ENCODE results near the gene PLXNA2. TPM values are rescaled to one million over a fixed set of nuclear protein-coding genes. Genes with fewer than 3 reads are reported as not detected.

The PLXNA2 gene
- total RNA-seq, 1 experiment from 2014 or later, result 0.89 TPM

DNA sequence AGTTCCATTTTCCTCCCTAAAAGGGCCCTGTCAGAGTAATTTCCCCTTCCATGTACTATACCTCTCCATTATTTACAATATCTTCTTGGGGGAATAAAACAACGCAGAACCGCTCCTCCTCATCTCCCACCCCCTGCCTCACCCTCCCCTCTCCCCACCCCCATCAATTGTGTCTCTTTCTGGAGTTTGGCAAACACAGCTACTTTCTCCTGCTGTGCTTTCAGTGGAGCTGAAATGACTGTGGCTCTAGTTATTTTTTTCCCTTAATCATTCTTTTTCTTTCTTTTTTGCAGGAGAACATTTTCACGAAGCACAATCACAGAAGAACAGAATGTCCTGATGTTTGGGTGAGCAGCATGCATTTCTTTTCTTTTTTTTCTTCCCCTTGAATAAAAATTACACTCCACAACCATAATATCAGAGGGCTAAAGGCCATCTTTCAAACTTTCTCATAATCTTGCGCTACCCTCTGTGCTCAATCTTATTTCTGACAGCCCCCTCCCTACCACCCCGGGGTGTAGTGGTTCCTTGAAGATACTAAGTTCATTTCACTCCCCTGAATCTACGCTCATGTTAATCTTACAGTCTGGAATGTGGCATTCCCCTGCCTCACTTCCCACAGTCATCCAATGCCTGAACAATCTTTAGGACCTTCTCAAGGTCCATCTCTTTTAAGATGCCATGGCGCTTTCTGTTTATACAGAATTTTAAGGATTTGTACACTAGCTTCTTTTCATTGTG is 8.8 kb upstream of the PLXNA2 start:
- intact Hi-C loops (cut with micrococcal nuclease), result no loop called here
- BruUV-seq (replicated peaks), result no TSS peak
- no peaks in the 10 kb centered on the region for H4K20me1 ChIP-seq (ENCODE audit: insufficient read depth)
- H3K9me2 ChIP-seq (ENCODE audit: insufficient read depth), result no peaks in the 10 kb centered on the region
- RAD21 ChIA-PET (ENCODE audit: low non-redundant PET in 1 of 2, low total read pairs in 2 of 2, uncharacterized antibody in 2 of 2, unreplicated experiment in 2 of 2), result no interaction called here
- H3K4me3 ChIP-seq (replicated peaks in 1 of 2; ENCODE audit: low read depth in 1 of 2, low read length in 2 of 2), result no peak overlapping the region
- H3K4me2 ChIP-seq (ENCODE audit: low read length), result no peak overlapping the region
- ATAC-seq (no peak), DNase-seq (ENCODE audit: low read depth, low spot score) (no peak)
- no peak overlapping the region for H2AFZ ChIP-seq (ENCODE audit: low read depth, low read length, poor library complexity, severe bottlenecking)
- H3K27ac ChIP-seq (ENCODE audit: low read depth, low read length), result no peak overlapping the region
- CTCF ChIA-PET, result interaction anchor here (0.7 kb wide), 2 partner anchors 55 to 231 kb away, joined by 3 read pairs; no protein-coding TSS in a partner anchor
- peaks cover 83% of the 10 kb centered on the region for H3K27me3 ChIP-seq (ENCODE audit: insufficient read depth, low read length)
- H3K9ac ChIP-seq (ENCODE audit: low read length), result no peak overlapping the region
- no peaks in the 10 kb centered on the region for H3K79me2 ChIP-seq (ENCODE audit: insufficient read depth, low read length)
- POLR2A ChIA-PET, result no interaction called here
- no peak for TF ChIP-seq SIN3A (IDR thresholded peaks at IDR 0.05; ENCODE audit: low read depth)
- TF ChIP-seq, protein P1, sequence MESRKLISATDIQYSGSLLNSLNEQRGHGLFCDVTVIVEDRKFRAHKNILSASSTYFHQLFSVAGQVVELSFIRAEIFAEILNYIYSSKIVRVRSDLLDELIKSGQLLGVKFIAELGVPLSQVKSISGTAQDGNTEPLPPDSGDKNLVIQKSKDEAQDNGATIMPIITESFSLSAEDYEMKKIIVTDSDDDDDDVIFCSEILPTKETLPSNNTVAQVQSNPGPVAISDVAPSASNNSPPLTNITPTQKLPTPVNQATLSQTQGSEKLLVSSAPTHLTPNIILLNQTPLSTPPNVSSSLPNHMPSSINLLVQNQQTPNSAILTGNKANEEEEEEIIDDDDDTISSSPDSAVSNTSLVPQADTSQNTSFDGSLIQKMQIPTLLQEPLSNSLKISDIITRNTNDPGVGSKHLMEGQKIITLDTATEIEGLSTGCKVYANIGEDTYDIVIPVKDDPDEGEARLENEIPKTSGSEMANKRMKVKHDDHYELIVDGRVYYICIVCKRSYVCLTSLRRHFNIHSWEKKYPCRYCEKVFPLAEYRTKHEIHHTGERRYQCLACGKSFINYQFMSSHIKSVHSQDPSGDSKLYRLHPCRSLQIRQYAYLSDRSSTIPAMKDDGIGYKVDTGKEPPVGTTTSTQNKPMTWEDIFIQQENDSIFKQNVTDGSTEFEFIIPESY (IDR thresholded peaks at IDR 0.05; ENCODE audit: extremely low read depth, insufficient replicate concordance, low read length), result no peak
- no peak for TF ChIP-seq JUND (IDR thresholded peaks at IDR 0.05)
- TF ChIP-seq ZFX (IDR thresholded peaks at IDR 0.05), result no peak
- no peak for TF ChIP-seq POLR2AphosphoS5 (IDR thresholded peaks at IDR 0.05; ENCODE audit: low read depth, low read length)
- no peak for TF ChIP-seq EZH2phosphoT487 (IDR thresholded peaks at IDR 0.05; ENCODE audit: borderline replicate concordance)
- TF ChIP-seq, protein P2, sequence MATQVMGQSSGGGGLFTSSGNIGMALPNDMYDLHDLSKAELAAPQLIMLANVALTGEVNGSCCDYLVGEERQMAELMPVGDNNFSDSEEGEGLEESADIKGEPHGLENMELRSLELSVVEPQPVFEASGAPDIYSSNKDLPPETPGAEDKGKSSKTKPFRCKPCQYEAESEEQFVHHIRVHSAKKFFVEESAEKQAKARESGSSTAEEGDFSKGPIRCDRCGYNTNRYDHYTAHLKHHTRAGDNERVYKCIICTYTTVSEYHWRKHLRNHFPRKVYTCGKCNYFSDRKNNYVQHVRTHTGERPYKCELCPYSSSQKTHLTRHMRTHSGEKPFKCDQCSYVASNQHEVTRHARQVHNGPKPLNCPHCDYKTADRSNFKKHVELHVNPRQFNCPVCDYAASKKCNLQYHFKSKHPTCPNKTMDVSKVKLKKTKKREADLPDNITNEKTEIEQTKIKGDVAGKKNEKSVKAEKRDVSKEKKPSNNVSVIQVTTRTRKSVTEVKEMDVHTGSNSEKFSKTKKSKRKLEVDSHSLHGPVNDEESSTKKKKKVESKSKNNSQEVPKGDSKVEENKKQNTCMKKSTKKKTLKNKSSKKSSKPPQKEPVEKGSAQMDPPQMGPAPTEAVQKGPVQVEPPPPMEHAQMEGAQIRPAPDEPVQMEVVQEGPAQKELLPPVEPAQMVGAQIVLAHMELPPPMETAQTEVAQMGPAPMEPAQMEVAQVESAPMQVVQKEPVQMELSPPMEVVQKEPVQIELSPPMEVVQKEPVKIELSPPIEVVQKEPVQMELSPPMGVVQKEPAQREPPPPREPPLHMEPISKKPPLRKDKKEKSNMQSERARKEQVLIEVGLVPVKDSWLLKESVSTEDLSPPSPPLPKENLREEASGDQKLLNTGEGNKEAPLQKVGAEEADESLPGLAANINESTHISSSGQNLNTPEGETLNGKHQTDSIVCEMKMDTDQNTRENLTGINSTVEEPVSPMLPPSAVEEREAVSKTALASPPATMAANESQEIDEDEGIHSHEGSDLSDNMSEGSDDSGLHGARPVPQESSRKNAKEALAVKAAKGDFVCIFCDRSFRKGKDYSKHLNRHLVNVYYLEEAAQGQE (IDR thresholded peaks at IDR 0.05; ENCODE audit: low read depth), result no peak
- TF ChIP-seq CBX3 (IDR thresholded peaks at IDR 0.05; ENCODE audit: low read depth), result no peak
- TF ChIP-seq, protein P3, sequence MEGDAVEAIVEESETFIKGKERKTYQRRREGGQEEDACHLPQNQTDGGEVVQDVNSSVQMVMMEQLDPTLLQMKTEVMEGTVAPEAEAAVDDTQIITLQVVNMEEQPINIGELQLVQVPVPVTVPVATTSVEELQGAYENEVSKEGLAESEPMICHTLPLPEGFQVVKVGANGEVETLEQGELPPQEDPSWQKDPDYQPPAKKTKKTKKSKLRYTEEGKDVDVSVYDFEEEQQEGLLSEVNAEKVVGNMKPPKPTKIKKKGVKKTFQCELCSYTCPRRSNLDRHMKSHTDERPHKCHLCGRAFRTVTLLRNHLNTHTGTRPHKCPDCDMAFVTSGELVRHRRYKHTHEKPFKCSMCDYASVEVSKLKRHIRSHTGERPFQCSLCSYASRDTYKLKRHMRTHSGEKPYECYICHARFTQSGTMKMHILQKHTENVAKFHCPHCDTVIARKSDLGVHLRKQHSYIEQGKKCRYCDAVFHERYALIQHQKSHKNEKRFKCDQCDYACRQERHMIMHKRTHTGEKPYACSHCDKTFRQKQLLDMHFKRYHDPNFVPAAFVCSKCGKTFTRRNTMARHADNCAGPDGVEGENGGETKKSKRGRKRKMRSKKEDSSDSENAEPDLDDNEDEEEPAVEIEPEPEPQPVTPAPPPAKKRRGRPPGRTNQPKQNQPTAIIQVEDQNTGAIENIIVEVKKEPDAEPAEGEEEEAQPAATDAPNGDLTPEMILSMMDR (IDR thresholded peaks at IDR 0.05 in 2 of 3, conservative IDR thresholded peaks at IDR 0.05 in 1 of 3; ENCODE audit: borderline replicate concordance in 1 of 3, insufficient read depth in 1 of 3, low read depth in 2 of 3, low read length in 2 of 3), result no peak
- TF ChIP-seq, protein P4, sequence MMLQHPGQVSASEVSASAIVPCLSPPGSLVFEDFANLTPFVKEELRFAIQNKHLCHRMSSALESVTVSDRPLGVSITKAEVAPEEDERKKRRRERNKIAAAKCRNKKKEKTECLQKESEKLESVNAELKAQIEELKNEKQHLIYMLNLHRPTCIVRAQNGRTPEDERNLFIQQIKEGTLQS (IDR thresholded peaks at IDR 0.05), result no peak
- no peak for TF ChIP-seq YY1 (IDR thresholded peaks at IDR 0.05; ENCODE audit: extremely low read depth, insufficient replicate concordance, low read depth, low read length)
- TF ChIP-seq ZNF274 (IDR thresholded peaks at IDR 0.05; ENCODE audit: low read depth, low read length), result no peak
- TF ChIP-seq EGR1 (IDR thresholded peaks at IDR 0.05; ENCODE audit: low read depth), result no peak
- no peak for TF ChIP-seq POLR2A (IDR thresholded peaks at IDR 0.05; ENCODE audit: borderline replicate concordance, extremely low read depth, insufficient read depth, insufficient read length)
- no peak for TF ChIP-seq EZH2 (IDR thresholded peaks at IDR 0.05)
- TF ChIP-seq CEBPB (IDR thresholded peaks at IDR 0.05; ENCODE audit: low read depth), result no peak
- no peak for TF ChIP-seq FOSL1 (IDR thresholded peaks at IDR 0.05; ENCODE audit: low read depth)
- no peaks in the 10 kb centered on the region for H3K4me1 ChIP-seq (ENCODE audit: control insufficient read depth in 1 of 2, insufficient read depth in 2 of 2, low read length in 2 of 2)
- H3K9me3 ChIP-seq (ENCODE audit: control insufficient read depth in 1 of 2, insufficient read depth in 1 of 2, low read depth in 1 of 2, low read length in 2 of 2), result no peaks in the 10 kb centered on the region
- no peaks in the 10 kb centered on the region for H3K36me3 ChIP-seq (ENCODE audit: control insufficient read depth in 1 of 2, insufficient read depth in 2 of 2, low read length in 2 of 2)

Data from HCT116 (cell line).